CD14-positive monocyte (primary cell): ENCODE measurements around the gene ISLR2. TPM values are rescaled to one million over a fixed set of nuclear protein-coding genes. Genes with fewer than 3 reads are reported as not detected.

Experiments
- DNase-seq, 3 donors: peaks; one replicate each; pipeline ENCODE4 v3.0.0-alpha.2; 2011 to 2022
- H2AFZ ChIP-seq: 2 replicates; pipeline ENCODE4 v1.6.0; 2012; ENCODE audit warnings: mild to moderate bottlenecking, low read depth, low read length, inconsistent platforms; ENCODE audit not compliant: insufficient read depth, poor library complexity, severe bottlenecking
- H3K27ac ChIP-seq, 2 donors: 1 replicate in 1 of 2; 2 replicates in 1 of 2; pipeline ENCODE4 v1.5.1; 2012 to 2013; ENCODE audit warnings: low read length in 2 of 2, control low read depth in 1 of 2, inconsistent platforms in 1 of 2, low read depth in 1 of 2, mild to moderate bottlenecking in 1 of 2
- H3K27me3 ChIP-seq, 2 donors: one replicate each; pipeline versions ENCODE4 v1.6.0 to v1.6.1; 2011 to 2013; ENCODE audit warnings: low read length in 2 of 2; ENCODE audit not compliant: control insufficient read depth in 2 of 2, insufficient read depth in 2 of 2
- H3K36me3 ChIP-seq, 2 donors: replicated peaks in 1 of 2; 1 replicate in 1 of 2; 2 replicates in 1 of 2; pipeline versions ENCODE4 v1.5.1 to v1.6.1; 2012 to 2013; ENCODE audit warnings: low read length in 2 of 2, control low read depth in 1 of 2, inconsistent platforms in 1 of 2, mild to moderate bottlenecking in 1 of 2; ENCODE audit not compliant: insufficient read depth in 2 of 2, control insufficient read depth in 1 of 2
- H3K4me1 ChIP-seq, 2 donors: 1 replicate in 1 of 2; 2 replicates in 1 of 2; pipeline versions ENCODE4 v1.5.1 to v1.6.1; 2012 to 2013; ENCODE audit warnings: low read length in 2 of 2, control low read depth in 1 of 2, inconsistent platforms in 1 of 2, mild to moderate bottlenecking in 1 of 2, moderate library complexity in 1 of 2; ENCODE audit not compliant: insufficient read depth in 2 of 2, control insufficient read depth in 1 of 2
- H3K4me2 ChIP-seq: replicated peaks from 2 replicates; pipeline ENCODE3; 2012; ENCODE audit warnings: low read length, moderate library complexity, mild to moderate bottlenecking; ENCODE audit not compliant: poor library complexity, severe bottlenecking; ENCODE audit errors: extremely low read depth
- H3K4me3 ChIP-seq, 3 experiments: fragments of 200-600 bp in 1 of 3; sonication (generic) in 1 of 3; replicated peaks in 1 of 3; 1 replicate in 2 of 3; 2 replicates in 1 of 3; pipeline ENCODE4 v1.5.1; 2011 to 2013; ENCODE audit warnings: low read length in 3 of 3, mild to moderate bottlenecking in 3 of 3, control low read depth in 2 of 3, low read depth in 2 of 3, inconsistent platforms in 1 of 3, moderate library complexity in 1 of 3
- H3K79me2 ChIP-seq: 2 replicates; pipeline ENCODE4 v1.6.0; 2012; ENCODE audit warnings: mild to moderate bottlenecking, control low read depth, inconsistent platforms, low read length, moderate library complexity; ENCODE audit not compliant: insufficient read depth
- H3K9ac ChIP-seq: 2 replicates; pipeline ENCODE4 v1.6.0; 2017; ENCODE audit warnings: low read length, mild to moderate bottlenecking; ENCODE audit not compliant: insufficient read depth, poor library complexity, severe bottlenecking
- H3K9me3 ChIP-seq, 2 donors: replicated peaks in 1 of 2; 1 replicate in 1 of 2; 2 replicates in 1 of 2; pipeline versions ENCODE4 v1.5.1 to v1.6.1; 2012 to 2013; ENCODE audit warnings: low read length in 2 of 2, control low read depth in 1 of 2; ENCODE audit not compliant: control insufficient read depth in 1 of 2, insufficient read depth in 1 of 2
- H4K20me1 ChIP-seq: 2 replicates; pipeline ENCODE4 v1.6.0; 2012; ENCODE audit warnings: mild to moderate bottlenecking, low read length, control low read depth, moderate library complexity; ENCODE audit not compliant: insufficient read depth
- H3K27ac Mint-ChIP-seq, 7 donors: one replicate each; pipeline ENCODE4 v1.8.0; 2020; ENCODE audit warnings: mild to moderate bottlenecking in 7 of 7, mixed read lengths in 7 of 7, moderate library complexity in 6 of 7, inconsistent platforms in 2 of 7
- H3K27me3 Mint-ChIP-seq, 3 donors: one replicate each; pipeline ENCODE4 v1.8.0; 2021 to 2022; ENCODE audit warnings: low read depth in 3 of 3, mild to moderate bottlenecking in 3 of 3, mixed read lengths in 3 of 3, moderate library complexity in 3 of 3, inconsistent platforms in 1 of 3
- H3K36me3 Mint-ChIP-seq, 2 donors: one replicate each; pipeline ENCODE4 v1.8.0; 2020; ENCODE audit warnings: mixed read lengths in 2 of 2, inconsistent platforms in 1 of 2, mild to moderate bottlenecking in 1 of 2
- H3K4me1 Mint-ChIP-seq: one replicate; pipeline ENCODE4 v1.8.0; 2020; ENCODE audit warnings: mild to moderate bottlenecking, mixed read lengths
- H3K4me3 Mint-ChIP-seq, 2 donors: one replicate each; pipeline ENCODE4 v1.8.0; 2020; ENCODE audit warnings: mild to moderate bottlenecking in 2 of 2, mixed read lengths in 2 of 2, moderate library complexity in 1 of 2
- H3K9me3 Mint-ChIP-seq, 7 donors: one replicate each; pipeline ENCODE4 v1.8.0; 2020 to 2022; ENCODE audit warnings: mixed read lengths in 7 of 7, mild to moderate bottlenecking in 6 of 7, moderate library complexity in 6 of 7, inconsistent platforms in 2 of 7
- WGBS: methylation state at CpG from one replicate; pipeline ENCODE4 v1.1.5; 2013; ENCODE audit warnings: missing lambda C conversion rate; ENCODE audit not compliant: insufficient coverage; 5-methylcytosine and 5-hydroxymethylcytosine counted together
- intact Hi-C, 2 donors: fragments of 100-400 bp; cut with micrococcal nuclease; formaldehyde crosslinking; loops; one replicate each; pipeline versions ENCODE4 v1.15.0 to v1.15.1; 2023
- polyA plus RNA-seq, 3 donors: library from polyadenylated mRNA; depleted of rRNA in 1 of 3; unstranded in 2 of 3; stranded (reverse) in 1 of 3; fragments of 300-500 nt in 2 of 3; fragments of >200 nt in 1 of 3; fragmentation: Illumina TruSeq in 2 of 3; gene quantifications; 1 replicate in 2 of 3; 2 replicates in 1 of 3; pipeline ENCODE4 v1.2.3, GENCODE V29; 2012 to 2021
- TF ChIP-seq, protein P1 (sequence below): fragments of 200-600 bp; IDR thresholded peaks from one replicate; pipeline ENCODE4 v1.8.0; 2022; ENCODE audit warnings: antibody characterized with exemption, mild to moderate bottlenecking

Gene ISLR2
- polyA plus RNA-seq, 3 donors: not detected

DNA sequence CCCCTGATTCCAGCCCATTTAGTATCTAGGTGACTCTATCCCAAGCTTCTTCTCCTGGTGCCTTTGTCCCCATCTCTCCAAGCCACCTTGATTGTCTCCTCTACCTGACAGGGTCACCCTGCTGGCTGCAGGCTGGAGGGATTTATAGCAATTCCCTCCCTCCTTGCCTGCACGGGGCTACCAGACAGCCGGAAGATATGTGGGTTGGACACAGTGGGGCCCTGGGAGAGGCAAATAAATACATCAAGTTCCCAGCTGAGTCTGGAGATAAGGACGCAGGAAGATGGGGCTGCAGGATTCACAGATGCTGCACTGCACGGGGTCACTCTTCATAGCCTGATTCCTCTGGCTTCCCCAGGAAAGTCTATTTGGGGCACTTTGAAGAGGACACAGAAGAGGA lies 9.3 kb upstream of the ISLR2 start:
- Mint-ChIP-seq H3K27ac (no peak overlapping the region), H3K36me3 (no peaks in the 10 kb centered on the region), H3K4me3 (no peak overlapping the region), H3K9me3 (peaks cover 0 to 6% (median 1%) of the 10 kb centered on the region in 7 donors), H3K27me3 (peaks cover 23 to 33% (median 29%) of the 10 kb centered on the region in 3 donors), H3K4me1 (no peaks in the 10 kb centered on the region)
- no peaks in the 10 kb centered on the region for H3K36me3 ChIP-seq
- TF ChIP-seq, protein P1, sequence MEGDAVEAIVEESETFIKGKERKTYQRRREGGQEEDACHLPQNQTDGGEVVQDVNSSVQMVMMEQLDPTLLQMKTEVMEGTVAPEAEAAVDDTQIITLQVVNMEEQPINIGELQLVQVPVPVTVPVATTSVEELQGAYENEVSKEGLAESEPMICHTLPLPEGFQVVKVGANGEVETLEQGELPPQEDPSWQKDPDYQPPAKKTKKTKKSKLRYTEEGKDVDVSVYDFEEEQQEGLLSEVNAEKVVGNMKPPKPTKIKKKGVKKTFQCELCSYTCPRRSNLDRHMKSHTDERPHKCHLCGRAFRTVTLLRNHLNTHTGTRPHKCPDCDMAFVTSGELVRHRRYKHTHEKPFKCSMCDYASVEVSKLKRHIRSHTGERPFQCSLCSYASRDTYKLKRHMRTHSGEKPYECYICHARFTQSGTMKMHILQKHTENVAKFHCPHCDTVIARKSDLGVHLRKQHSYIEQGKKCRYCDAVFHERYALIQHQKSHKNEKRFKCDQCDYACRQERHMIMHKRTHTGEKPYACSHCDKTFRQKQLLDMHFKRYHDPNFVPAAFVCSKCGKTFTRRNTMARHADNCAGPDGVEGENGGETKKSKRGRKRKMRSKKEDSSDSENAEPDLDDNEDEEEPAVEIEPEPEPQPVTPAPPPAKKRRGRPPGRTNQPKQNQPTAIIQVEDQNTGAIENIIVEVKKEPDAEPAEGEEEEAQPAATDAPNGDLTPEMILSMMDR: no peak
- no peak overlapping the region for H3K4me3 ChIP-seq
- H3K9ac ChIP-seq: no peak overlapping the region
- no peaks in the 10 kb centered on the region for H3K79me2 ChIP-seq
- no peak overlapping the region for H2AFZ ChIP-seq
- no peak overlapping the region for H3K27ac ChIP-seq
- H3K27me3 ChIP-seq: peaks cover 0 to 12% of the 10 kb centered on the region in 2 donors
- DNase-seq: no peak
- H3K4me2 ChIP-seq: no peak overlapping the region
- no peaks in the 10 kb centered on the region for H3K9me3 ChIP-seq
- intact Hi-C loops: no loop called here
- no CpG with 5 or more reads among the region's 4 CpGs for WGBS
- no peaks in the 10 kb centered on the region for H3K4me1 ChIP-seq
- no peaks in the 10 kb centered on the region for H4K20me1 ChIP-seq

DNA sequence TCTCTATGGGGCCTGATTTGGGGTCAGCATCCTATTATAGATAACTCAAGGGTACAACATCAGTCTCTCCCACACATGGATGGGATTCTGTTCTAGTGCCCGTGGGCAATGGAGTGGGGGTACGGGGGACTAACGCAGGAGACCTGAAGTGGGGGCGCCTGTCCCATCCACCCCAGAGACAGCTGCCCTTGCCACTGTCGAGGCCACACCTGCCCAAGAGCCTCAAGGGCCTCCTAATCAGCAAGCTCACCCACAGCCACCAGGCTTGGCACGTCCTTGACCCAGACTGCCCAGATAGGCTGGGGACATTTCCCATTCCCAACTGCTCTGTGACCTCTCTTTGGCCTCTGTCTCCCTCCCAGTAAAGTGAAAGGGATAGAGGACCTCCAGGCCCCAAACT lies 8.5 kb upstream of the ISLR2 start:
- Mint-ChIP-seq H3K27me3 (peaks cover 26 to 40% (median 35%) of the 10 kb centered on the region in 3 donors), H3K27ac (no peak overlapping the region), H3K36me3 (no peaks in the 10 kb centered on the region), H3K4me1 (no peaks in the 10 kb centered on the region), H3K9me3 (peaks cover 0 to 6% (median 1%) of the 10 kb centered on the region in 7 donors), H3K4me3 (no peak overlapping the region)
- TF ChIP-seq, protein P1: no peak
- no peak overlapping the region for H3K4me3 ChIP-seq
- no peaks in the 10 kb centered on the region for H4K20me1 ChIP-seq
- intact Hi-C loops: no loop called here
- DNase-seq: no peak
- no peaks in the 10 kb centered on the region for H3K4me1 ChIP-seq
- H3K27me3 ChIP-seq: peaks cover 0 to 12% of the 10 kb centered on the region in 2 donors
- 97% methylated on average over 5 of the region's 6 CpGs for WGBS
- no peak overlapping the region for H3K27ac ChIP-seq
- no peak overlapping the region for H3K4me2 ChIP-seq
- H2AFZ ChIP-seq: no peak overlapping the region
- no peak overlapping the region for H3K9ac ChIP-seq
- H3K79me2 ChIP-seq: no peaks in the 10 kb centered on the region
- no peaks in the 10 kb centered on the region for H3K36me3 ChIP-seq
- no peaks in the 10 kb centered on the region for H3K9me3 ChIP-seq
